HCEC 1CT (cell line): ENCODE results near the gene PHF5A.

Experiments
- DNase-seq: peaks from one replicate; pipeline ENCODE4 v3.0.0-alpha.2; 2017

PHF5A gene

DNA sequence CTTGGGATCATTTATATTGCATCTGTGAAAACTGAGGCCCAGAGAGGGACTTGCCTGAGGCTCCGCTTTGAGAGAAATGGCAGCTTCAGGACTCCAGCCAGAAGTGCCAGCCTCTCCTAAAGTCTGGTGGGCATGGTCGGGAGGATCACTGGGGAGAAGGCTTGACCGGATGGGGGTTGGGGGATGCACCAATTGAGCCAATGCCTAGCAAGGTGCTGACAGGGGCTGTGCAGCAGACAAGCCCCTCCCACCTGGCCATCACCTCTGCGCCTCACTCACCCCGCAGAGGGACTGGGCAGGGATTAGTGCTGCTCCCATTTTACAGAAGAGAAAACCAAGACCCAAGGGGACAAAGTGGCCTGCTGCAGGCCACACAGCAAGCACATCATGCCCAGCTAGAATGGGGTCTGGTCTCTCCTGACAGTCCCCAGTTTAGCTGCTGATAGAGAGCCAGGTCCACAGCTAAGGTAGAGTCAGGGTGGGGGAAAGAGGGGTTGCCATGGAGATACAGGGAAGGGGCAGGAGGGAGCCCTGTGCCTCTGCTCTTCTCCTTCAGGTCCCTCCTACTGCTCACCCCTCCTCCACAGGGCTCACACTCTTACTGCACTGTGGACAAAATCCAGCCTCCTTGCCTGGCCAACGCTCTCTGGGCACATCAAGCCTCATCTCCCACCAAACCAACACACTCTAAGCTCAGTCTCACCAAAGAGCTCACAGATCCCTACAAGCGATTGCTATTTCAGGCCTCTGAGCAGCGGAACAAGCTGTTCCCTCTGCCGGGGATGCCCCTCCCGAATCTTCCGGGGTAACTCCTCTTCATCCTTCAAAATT is 57.3 kb downstream of the PHF5A start:
- DNase-seq, result no peak

- DNase-seq, result no peak
Observed at GRCh38 chr22:41410311-41410751, 58.2 kb downstream of the PHF5A start.
